Stimulated activated CD4-positive, alpha-beta T cell treated with anti-CD3 and anti-CD28 coated beads, Interleukin-1b, Interleukin-23, amount 100 ng/mL, for 4 hours (primary cell): ENCODE measurements around the gene ESRRB.
A peak's percentile ranks its signal among the peaks of the same experiment; 100 is the strongest.

ENCODE experiments used
- DNase-seq, 2 donors: peaks; one replicate each; pipeline ENCODE4 v3.0.0-alpha.2; 2020; ENCODE audit warnings: low read depth in 2 of 2

ESRRB gene

DNA sequence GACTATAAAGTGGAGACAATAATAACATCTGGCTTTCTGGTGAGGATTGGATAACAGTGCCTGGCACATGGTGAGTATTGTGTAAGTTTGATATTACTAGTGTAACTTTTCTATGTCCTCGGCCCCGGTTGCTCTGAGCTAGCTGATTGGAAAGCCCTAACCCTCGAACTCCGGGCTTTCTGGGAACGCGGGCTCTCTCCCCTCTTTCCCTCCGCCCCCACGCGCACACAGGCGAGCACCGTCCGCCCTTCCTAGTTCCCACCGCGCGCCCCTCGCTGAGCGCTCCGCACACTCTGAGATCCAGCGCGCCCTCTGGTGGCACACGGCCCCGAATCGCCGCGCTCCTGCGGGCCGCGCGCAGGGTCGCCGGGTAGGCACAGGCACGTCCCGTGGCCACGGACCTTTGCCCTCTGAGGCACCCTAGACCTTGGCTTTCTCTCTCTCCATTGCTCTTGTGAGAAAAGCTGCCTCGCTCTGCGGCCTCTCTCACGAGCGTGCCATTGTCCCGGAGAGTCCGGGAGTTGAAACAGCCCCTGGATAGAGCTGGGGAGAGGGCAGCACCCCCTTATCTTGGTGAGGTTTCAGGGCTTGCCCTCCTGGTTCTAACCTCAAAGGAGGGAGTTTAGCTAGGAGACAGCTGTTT, 23.2 kb upstream of the ESRRB start:
- DNase-seq, result peak; percentile 27 to 50

DNA sequence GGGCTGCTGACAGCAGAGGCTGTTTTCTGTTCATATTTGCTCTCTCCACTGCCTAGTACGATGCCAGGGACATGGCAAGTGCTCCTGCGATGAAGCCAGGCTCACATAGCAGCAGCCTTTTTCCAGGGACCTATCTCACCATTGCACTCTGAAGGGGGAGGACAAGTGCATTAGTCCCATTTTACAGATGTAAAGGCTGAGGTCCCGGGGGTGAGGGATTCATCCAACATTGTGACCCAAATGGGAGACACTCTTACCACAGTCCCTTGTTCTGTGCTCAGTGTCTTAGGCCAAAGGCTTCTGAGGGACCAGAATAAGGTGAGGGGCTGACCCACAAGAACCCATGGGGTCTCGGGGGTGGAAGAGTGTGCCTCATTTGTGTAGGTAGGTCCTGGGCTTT, 21.6 kb upstream of the ESRRB start:
- DNase-seq, result no peak

DNA sequence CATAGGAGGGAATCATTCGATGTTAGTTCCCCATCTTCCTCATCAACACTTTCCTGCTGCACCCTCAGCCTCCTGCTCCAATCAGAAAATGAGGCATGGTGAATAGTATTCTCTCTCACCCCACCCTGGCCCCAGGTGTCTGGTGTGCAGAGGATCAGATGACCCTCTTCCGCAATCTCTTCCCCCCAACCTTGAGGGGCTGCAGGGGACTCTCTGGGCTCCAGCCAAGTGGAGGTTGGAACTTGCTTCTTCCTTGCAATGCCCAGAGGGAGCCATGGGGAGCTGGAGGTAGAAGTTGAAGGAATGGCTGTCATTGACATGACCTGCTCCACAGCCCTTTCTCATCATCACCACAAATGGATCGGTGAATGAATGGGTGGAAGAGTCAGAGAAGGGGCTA, 20.2 kb upstream of the ESRRB start:
- no peak for DNase-seq

DNA sequence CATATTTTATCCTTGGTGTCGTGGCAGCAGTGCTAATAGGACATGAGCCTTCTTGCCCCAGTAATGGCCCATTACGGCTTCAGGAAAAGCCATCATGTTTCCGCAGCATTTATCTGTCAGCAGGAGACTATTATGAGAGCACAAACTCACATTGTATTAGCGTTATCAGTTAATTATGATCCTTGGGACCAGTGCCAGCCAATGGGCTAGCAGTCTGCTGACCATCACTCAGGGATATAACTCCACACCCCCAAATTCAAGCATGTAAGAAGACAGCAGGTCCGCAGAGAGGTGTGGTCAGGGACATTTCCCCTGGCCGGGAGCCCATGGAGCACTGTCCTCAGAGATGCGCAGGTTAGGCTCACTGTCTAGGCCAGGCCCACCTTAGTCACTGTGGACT, 4.9 kb upstream of the ESRRB start:
- DNase-seq, result no peak

DNA sequence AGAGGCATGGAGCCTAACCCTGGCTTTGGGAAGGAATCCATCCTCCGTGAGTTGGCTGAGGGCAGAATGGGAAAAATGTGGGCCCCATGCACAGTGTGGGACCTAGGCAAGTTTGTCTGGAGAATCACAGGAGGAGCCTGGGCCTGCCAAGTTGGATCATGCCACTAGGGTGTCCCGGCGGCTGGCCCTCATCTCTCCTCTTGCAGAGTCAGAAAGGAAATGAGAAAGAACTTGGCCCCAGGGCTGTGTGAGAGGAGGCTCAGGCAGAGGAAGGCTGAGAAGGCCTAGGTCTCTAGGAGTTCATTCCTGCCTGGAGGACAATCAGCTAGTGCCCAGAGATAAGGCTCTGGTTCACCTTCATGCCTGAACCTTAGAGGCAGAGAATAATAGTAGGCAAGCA, 2.5 kb upstream of the ESRRB start:
- no peak for DNase-seq

DNA sequence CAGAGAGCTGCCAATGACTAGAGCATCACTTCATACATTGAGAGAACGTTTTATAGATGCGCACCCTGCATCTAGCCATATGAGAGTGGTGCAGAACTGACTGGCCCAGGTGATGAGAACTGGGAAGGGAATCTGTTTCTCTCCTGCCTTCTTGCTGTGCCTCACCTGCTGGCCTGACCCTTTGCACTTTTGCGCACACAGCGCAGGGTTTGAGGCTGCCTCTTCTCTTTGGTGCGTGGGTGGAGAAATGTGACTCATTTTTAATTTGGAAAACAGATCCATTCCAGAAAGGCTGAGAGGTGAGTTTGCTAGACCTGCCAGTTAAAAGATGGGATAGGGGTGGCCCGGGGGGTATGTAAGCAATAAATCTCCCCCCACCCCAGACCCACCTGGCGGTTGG, 453 bp upstream of the ESRRB start:
- no peak for DNase-seq

DNA sequence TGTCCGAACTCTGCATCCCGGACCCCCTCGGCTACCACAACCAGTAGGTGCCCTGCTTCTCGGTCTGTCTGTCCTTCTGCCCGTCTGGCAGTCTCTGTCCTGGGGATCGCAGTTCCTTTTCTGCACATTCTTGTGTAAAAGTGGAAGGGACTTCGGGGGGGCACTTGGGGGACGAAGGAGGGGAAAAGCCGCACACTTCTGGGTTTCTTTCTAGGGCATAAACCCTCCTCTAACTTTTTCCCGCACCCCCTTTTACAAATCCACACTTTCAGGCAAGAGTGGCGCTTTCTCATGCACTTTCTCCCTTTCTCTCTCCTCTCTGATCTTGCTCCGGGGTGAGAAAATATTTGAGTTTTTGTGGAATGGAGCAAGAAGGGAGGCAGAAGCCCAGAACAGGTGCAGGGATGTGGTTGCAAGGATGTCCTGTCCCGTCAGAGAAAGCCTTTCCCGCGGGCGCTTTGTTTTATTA, 506 bp downstream of the ESRRB start:
- no peak for DNase-seq

DNA sequence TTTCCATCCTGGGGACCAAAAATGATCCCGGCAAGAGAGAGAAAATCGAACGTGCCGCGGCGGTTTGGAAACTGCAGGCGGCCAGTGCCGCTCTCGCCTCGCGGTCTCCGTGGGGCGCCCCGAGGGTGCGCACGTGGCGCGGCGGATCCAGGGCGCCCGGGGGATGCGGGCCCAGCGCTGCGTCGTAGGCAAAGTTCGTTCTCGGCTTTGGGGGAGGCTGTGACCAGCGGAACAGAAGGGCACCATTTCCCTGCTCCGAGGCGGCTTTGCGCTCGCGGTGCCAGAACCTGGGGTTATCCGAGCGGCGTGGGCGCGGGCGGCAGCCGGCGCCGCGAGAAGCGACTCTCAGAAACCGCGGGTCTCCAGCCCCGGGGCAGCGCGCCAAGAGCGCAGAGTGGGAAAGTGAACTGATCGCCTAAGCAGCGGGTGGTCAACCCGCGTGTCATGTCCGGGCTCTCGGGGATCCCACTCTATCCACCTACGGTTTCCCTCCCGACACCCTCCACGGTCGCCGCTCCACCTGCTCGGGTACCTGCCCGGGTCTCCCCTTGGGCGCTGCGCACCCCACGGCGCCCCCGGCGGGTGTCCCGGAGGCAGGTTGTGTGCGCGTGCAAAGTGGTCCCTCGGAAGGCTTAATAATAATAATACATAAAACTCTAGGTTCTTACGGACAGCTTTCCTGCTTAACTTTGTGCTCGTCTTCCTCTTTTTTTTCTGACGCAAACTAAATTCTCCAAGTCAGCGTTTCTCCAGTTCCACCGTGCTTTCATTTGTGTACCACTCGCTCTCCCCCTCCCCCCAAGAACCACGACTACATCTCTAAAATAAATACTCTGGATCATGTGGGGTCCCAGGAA, 1.2 kb downstream of the ESRRB start:
- DNase-seq, result no peak

DNA sequence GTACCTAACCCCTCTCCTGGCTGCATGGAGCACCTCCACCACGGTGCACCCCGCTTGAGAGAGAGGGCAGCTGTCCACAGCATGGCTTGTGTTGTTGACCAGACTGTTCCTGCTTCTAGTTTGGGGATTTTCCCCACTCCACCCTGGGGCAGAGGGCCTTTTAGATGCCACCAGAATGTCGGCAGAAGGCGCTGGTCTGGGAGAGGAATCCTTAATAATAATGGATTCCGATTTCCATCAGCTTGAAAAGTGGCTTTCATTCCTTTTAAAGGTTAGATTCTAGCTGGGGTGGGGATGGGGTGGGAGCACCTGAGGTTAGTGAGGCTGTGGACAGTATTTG, 1.8 kb downstream of the ESRRB start:
- DNase-seq, result no peak

DNA sequence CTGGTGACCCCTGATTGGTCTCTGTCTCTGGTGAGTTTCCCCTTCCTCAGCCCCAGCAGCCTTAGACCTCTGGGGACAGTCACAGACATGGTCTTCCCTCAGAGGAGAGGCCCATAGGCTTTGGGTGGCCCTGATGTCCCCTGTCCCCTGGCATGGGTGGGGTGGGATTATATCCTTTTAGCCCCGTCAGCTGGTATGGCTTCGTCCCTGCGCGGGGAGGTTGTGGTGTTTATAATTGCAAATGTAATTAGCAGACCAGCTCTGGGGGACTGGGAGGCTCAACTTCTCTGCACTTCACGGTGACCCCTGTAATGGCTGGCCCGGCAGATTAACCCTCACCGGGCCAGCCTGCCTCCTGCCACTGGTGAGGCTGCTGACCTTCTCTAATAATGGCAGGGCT, 5.1 kb downstream of the ESRRB start:
- DNase-seq, result no peak

DNA sequence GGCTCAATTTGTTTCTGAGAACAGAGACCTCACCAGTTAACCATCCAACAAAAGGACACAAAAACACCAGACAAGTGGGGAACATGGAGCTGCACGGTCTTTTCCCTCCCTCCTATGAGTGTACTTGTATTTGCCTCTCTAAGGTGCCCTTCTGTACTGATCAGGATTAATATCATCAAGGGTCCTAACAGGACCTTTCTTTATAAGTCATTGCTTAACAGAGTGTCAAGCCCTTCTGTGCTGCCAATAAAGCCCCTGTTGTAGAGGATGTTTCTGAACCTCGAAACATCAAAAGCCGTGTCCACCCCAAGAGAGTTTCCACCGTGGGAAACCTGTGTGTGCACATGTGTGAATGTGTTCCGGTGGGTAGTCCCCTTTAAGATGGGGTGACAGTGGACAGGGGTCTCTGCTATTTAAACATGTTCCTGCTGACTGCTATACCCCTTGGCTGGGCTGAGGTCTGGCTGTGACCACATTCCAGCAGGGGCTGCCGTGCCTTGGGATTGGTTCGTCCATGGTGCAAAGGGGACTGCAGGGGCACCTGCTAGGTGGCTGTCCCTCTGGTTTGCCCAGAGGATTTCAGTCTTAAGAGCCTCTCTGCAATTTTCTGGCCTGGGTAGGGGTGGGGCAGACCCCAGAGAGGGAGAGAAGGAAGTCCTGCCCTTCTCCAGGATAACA, 6.0 kb downstream of the ESRRB start:
- DNase-seq, result no peak

DNA sequence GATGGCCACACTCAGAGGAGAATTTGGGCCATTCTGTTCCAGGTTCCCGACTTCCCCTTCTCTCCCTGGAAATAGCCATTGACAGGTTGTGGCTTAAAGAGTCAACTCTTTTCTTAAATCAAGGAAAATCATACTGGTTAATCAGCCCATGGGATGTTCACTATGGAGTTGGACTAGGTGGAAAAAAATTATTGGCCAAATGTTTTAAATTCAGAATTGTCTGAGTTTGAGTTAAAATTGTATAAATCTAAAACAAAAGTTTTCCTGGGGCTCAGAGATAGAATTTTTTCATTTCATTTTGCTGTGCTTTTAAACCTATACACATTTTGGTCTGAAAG, 6.5 kb downstream of the ESRRB start:
- DNase-seq, result no peak

DNA sequence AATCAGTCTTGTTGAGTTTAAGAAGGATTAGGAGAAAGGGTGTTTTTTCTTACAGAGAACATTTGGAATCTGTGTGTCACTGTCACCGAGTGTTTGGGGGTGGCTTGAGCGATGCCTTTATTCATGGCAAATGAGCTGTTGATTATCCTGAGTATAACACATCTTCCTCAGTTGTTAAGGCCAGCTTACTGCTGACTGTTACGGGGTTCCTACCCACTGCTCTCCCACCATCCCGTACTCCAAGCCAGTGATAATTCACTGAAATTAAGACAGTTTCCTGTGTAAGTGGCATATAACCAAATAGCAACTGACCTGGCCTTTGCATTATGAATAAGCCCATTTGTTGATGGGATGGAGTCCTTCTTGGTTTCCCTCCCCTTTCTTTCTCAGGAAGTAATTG, 9.5 kb downstream of the ESRRB start:
- no peak for DNase-seq

DNA sequence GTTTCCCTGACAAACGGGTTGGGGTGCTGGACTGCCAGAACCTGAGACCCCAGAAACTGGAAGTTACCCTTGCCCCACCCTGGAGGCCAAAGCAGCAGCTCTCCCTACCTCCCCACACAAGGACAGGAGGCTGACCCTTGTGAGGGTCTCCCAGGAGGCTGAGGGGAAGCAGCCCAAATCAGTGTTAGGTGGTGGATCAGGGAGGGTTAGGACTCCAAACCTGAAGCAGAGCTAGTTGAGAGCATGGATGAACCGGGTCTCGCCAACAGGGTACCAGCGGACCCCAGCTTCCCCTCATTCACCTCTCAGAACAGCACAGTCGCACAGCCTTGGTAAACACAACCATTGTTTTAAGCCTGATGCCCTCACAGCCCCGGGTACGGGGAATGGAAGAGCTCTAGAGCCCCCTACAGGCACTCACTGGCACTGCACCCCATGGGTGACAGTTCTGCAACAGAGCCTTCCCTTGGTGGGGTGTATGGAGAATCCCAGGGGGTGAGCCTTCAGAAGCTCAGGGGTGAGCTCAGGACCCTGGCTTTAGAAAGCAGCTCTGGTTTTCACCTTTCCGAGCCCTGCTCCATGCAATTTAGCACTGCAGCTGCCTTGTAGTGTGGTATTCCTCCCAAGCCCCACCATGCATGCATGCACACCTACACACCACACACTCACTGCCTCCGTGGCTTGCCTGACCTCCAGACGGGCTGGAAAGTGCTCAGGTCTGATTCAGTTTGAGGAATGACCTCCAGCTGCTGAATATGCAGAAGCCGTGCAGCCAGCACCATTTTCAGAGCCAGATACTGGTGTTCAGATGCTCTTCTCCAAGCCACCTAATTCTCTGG, 11.2 kb downstream of the ESRRB start:
- peak; percentile 43 to 50 for DNase-seq

DNA sequence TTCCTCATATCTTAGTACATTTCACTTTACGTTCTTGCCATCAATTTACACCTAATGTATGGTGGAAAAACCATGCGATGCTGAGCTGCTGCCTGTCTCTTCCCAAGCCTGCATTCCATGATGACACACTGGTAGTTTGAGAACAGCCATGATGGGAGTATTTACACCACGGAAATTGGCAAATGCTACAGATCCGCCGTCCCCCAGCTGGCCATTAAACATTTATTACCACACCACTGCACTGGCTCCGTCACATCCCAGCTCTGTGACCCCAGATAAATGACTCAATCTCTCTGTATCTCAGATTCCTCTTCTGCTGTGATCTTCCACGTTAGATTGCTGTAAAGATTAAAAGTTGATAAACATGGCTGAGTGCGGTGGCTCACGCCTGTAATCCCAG, 13.9 kb downstream of the ESRRB start:
- no peak for DNase-seq

DNA sequence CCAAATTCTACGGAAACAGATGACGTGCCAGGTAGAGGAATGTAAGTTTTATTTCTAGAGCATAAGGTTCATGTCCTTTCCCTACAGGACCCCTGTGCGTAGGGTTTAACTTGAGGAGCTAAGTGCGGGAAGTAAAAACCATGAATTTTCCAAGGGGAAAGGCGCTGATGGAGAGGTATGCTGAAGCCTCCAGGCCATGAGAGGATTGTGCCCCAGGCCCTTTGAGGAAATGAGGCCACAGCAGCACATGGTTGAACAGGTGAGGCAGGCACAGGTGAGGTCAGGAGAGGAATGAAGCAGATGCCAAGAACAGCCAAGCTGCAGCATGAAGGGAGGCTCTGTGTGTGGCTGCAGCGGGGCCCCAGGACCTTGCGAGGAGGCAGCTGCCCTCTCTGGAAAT, 14.7 kb downstream of the ESRRB start:
- no peak for DNase-seq

DNA sequence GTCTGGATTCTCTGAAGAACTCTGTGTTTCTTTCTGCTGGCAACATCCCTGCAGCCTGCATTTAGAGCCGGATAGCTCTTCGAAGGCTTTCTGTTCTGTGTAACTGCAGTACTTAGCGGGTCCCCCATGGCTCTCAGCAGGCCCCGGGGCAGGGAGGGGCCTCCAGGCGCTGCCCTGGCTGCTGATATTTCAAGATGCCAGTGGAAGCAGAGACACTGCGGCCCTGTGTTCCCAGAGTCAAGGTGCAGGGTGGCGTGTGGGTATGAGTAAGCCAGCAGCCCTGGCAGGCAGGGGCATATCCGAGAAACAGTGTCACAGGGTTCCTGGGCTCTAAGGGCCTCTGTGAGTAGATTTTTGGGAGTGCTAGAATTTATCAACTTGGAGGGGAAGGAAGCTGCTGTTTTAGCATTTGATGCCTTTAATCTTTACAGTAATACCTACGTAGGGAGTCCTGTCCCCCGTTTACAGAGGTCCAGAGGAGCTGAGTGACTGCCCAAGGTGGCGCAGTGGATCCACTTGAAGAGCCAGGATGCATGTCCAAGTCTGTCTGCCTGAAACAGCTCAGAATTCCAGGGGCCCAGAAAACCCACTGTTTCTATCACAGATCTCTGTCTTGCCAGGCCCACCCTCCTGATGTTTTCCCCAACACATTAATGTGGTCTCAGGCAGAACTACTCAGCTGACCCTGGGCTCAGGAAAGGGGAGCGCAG, 16.2 kb downstream of the ESRRB start:
- DNase-seq, result no peak

DNA sequence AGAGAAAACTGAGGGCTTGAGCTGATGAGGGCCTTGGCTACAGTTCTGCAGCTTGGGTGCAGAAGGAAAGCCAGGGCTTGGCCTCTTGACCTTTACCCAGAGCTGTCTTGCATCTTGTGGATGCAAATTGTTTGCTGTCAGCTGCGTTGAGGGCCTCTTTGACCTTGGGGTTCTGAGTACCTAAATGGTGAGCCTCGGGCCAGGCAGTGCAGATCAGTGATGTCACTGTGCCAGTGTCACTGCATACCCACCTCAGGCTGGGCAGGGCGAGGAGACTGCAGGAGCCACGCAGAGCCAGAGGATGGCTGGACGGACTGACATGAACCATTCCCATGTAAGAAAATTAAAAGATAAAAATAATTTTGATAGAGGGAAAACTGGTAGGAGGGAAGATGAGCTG, 18.6 kb downstream of the ESRRB start:
- DNase-seq, result no peak

DNA sequence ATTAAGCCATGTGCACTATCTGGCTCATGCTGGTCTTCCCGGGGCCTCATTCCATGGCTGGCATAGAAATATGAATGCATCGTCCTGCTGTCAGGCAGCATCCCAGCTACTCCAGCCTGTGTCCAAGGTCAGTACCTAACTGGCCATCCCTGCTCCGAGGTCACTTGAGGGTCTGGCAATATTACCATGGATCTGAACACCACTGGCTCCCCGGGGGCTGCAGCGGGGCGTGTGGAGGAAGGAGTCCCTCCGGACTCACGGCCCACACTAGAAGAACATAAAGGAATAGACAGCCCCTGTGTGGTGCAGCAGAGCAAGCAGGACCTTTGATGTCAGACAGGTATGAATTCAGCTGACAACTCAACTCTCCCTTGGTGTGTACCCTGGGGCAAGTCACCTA, 19.2 kb downstream of the ESRRB start:
- DNase-seq, result no peak

DNA sequence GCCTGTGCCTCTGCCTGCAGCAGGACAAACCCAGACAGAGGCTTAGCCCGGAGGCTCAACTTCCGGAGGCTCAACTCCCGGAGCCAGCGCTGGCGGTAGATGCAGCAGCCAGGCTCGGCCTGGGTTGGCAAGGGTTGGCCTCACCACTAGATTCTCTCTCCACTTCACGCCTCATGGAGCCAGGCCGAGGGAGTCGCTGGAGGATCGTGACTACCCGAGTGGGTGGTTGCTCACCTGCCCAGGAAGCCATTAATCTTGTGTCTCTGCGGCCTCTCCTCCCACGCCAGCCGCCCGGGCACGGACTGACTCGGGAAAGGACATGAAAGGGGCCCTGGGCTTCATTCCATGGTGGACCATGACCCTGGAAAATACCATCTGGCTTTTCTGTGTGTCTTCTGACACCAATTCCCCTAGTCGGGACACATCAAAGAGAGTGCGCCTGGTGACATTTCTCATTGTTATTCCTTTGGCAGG, 20.8 kb downstream of the ESRRB start:
- DNase-seq, result no peak

DNA sequence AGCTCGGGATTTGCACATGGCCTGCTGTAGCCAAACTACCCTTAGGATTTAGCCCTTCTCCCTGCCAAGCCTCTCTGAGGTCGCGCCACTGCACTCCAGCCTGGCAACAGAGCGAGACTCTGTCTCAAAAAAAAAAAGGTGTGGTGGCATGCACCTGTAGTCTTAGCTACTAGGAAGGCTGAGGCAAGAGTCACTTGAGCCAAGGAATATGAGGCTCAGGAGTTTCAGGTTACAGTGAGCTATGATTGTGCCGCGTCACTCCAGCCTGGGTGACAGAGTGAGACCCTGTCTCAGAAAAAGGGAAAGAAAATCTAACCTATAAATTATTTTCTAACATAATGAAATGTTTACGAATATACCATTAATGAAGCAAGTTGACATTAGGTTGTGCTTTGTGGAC, 29.7 kb downstream of the ESRRB start:
- DNase-seq, result no peak
